HG02852 (cell line): Measurements from ENCODE around the gene SUPT7L.

Source experiments
- ATAC-seq: cut with Tn5 transposase; IDR thresholded peaks from one replicate; pipeline ENCODE4 v1.9.1; 2021; ENCODE audit warnings: mild to moderate bottlenecking, moderate library complexity; ENCODE audit not compliant: unreplicated experiment

SUPT7L gene

DNA sequence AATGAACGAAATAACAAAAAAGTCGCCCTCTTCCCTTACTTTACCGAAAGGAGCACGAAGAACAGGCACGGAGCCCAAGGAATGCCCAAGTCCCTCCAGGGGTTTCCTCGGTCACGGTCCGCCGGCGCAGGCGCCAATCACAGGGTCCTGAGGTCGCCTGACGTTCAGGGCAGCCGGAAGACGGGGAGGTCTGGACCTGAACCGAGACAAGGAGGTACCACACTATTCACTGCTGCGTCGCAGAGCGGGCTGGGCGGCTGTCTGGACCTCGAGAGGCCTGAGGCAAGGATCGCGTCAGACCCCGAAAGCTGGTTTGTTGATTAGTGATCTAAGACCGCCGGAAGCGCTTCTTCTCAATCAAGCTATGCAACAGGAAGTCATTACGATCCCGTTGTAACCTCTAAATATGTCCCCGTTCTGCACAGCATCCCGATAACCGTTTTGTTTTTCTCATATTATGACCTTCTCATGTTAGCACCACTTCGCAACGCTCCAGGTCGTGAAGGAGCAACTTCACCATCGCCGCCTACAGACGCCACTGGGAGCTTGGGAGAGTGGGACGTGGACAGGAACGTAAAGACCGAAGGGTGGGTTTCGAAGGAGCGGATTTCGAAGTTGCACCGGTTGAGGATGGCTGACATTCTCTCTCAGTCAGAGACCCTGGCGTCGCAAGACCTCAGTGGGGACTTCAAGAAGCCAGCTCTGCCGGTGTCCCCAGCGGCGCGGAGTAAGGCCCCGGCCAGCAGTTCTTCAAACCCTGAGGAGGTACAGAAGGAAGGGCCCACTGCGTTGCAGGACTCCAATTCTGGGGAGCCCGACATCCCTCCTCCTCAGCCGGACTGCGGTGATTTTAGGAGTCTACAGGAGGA is at the start of gene SUPT7L, which contains the start of gene SLC4A1AP:
Gene SUPT7L, minus strand, starts transcription at position 330 of the 869 bp plus-strand sequence. CDS start 1,422 bp downstream, outside the sequence.
Gene SLC4A1AP, plus strand, starts transcription at position 605 of the 869 bp plus-strand sequence. Its CDS starts 26 bp downstream, at position 631.
- ATAC-seq, result peak; percentile 64

DNA sequence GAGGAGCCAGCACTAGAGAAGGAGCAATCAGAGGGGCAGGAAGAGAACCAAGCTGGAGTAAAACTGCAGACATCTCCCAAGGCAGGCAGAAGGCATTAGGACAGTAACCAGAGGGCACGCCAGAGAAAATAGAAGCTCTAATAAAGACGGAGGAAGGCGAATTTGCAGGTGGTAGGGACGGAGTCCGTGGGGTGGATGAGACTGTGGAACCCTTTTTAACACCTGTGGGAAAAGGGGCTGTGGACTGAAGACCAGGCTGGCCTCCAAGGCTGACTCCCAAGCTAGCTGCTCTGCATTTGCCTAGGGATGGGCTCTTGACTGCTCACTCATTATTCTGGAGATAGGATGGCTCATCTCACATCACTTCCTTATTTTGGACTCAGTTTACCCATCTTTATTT is 49.8 kb upstream of the SUPT7L start:
- ATAC-seq, result no peak

GRCh38 chr2:27712522-27712921 is 49.1 kb upstream of the SUPT7L start:
- ATAC-seq, result no peak

- no peak for ATAC-seq
Measured at GRCh38 chr2:27711804-27712203, 48.4 kb upstream of the SUPT7L start.

DNA sequence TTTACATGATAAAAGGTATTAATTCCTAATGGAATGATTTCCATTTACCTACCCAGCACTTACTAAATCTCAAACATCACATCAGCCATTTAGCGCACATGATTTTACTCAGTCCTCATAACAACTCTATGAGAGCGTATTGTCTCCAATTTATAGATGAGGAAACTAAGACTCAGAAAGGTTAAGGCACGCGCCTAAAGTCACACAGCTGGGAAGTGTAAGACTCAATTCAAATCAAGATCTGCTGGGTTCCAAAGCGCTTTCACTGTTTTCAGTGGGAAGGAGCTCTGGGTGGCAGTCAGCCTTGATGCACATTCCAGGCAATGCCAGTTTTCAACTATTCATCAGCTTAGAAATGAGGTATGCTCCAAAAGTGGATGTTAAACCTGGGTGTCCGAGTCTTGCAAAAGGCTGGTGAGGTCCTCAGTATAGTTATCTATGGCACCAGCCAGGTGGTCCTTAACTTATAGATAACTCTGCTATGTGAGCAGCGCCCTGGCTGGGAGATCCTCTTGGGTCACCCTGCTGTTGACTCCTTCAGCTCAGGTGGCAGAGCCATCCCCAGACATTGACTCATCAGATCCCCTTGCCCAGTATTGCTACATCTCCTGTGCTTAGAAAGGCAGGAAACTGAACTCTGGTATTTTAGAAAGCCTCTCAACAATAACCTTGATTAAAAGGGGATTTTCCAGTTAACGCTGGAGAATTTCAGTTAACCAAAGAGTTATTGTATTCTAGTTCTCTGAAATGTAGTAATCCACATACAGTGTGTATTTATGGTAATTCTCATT is 47.4 kb upstream of the SUPT7L start:
- no peak for ATAC-seq

DNA sequence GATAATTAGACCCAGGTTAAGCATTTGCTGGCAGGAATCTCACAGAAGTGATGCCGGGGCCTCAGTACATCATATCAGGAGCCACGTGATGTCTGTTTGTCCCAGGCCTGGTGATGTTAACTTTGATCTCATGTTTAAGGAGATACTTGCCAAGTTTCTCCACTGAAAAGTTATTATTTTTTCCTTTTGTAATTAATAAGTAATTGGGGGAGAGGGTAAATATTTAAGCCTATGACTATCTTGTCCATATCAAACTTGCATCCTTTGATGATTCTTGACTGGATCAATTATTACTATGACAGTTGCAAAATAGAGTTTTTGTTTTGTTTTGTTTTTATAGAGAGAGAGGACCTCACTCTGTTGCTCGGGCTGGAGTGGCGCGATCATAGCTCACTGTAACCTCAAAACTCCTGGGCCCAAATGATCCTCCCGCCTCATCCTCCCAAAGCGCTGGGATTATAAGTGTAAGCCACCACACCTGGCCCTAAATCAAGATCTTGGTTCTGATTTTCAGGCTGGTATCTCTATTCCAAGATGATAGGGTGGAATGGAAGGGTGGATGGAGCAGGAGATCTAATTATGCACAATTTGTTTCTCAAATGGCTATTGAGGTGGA is 46.7 kb upstream of the SUPT7L start:
- no peak for ATAC-seq

GRCh38 chr2:27709326-27709725 is 45.9 kb upstream of the SUPT7L start:
- no peak for ATAC-seq

DNA sequence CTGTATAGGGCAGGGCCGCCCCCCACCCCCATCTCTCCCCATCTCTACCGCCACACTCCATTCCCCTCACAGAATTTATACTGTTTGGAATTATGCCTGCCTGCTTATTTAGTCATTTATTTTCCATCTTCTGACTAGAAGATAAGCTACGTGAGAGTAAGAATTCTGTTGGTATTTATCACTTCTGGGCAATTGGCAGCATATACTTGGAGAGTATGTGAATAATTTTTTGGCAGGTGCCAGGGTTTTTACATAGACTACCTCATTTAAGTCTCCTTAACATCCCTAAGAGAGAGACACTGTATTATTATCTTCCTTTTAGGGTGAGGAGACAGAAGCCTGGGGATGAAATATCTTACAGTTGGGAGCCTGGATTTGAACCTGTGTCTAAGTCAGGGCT is 45.3 kb upstream of the SUPT7L start:
- no peak for ATAC-seq

DNA sequence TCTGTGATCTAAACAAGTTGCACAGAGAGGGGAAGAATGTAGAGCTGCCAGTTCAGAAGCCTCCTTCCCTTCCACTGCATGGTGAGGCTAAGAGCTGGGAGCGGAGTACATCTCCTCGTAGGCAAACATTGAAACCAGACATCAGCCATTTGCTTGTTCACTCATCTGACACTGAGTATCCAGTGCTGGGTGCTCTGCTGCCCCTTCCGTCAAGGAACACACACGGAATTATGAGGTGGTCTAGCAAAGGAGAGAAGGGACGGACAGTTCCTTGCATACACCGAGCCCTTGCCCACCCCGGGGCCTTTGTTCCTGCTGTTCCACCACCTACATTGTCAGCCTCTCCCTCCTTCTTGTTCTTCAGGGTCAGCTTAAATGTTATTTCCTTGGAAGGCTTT is 44.8 kb upstream of the SUPT7L start:
- ATAC-seq, result no peak

DNA sequence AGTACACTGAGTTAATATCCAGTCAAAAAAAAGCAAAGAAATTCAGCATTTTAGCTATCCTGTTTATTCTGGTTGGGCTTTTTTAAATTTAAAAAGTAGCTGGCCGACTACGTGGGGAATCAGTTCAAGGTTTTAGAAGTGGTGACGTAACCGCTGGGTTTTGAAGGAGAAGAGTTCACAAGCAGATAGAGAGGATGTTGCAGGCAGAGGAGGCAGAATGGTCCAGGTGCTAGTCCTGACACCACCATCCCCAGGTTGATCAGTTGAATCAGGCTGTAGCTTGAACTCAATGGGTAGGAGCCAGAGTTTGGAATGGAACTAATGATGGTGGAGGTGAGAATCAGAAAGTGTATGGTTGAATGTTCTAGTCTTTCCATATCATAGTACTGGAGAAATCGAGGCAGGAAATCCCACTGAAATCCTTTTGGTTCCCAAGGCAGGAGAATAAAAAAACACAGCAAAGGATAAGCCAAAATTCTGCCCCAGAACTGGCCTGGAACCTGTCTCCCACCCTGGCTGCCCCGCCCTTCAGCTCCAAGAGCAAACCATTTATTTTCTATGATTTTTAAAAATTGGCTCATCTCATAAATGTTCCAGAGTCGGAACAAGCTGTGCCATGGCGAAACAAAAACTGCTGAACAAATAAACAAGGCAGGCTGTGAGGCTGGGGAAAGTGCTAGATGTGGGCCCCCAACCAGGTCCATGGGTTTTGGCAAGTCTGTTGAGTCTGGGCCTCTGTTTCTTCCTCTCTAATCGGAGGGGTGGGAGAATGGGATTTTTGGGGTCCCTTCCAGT is 44.2 kb upstream of the SUPT7L start:
- ATAC-seq, result no peak

GRCh38 chr2:27705851-27706622 is 42.6 kb upstream of the SUPT7L start:
- ATAC-seq, result no peak

DNA sequence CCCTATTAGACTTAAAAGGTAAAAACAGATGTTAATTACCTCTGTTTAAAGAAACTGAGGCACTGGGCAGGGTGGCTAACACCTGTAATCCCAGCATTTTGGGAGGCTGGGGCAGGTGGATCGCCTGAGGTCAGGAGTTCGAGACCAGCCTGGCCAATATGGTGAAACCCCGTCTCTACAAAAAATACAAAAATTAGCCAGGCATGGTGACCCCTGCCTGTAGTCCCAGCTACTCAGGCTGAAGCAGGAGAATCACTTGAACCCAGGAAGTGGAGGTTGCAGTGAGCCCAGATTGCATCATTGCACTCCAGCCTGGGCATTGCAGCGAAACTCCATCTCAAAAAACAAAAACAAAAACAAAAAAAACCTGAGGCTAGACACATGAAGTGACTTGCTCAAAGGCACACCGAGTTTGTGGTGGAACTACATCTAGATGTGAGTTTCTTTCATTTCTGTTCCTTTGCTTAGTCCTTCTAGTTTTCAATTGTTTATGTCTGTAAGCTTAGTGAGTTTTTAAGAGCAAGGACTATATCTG is 41.0 kb upstream of the SUPT7L start:
- ATAC-seq, result no peak

- ATAC-seq, result no peak
Measured at GRCh38 chr2:27703638-27704341, 40.4 kb upstream of the SUPT7L start.

DNA sequence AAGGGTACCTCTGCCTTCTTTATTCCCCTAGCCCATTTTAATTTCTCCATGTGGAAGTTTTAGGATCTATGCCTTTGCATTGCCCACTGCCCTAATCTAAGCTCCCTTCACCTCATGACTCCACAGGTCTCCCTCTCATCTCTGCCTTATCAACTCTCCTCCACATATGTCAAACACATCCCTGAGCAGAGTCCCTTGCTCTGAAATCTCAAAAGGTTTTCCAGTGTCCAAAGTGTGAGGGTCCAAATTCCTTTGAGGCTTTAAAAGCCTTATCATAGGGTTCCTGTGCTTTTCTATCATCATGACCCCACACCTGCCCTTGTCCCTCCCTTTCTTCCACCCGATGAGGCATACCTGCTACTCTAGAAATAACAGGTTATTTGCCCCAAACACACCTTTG is 38.9 kb upstream of the SUPT7L start:
- no peak for ATAC-seq

GRCh38 chr2:27701676-27702075 is 38.3 kb upstream of the SUPT7L start:
- ATAC-seq, result no peak

DNA sequence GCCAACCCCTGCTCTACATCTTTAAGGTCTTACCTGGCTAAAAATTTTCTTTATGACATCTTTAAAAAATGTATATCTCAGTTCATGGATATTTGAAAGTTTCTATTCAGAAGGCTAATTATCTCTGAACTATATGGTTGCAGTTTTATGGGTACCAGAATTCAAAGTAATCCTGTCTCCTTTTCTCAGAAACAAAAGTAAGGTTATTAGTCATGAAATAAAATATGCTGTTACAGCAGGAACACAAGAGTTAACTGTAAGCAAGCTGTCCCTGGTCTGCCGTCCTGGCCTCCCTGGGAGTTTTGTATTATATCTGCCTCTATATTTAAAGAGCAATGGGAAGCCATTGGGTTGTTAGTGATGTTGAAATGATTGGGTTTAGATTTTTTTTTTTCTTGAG is 34.2 kb upstream of the SUPT7L start:
- ATAC-seq, result no peak

- ATAC-seq, result no peak
Measured at GRCh38 chr2:27690052-27690451, 26.6 kb upstream of the SUPT7L start.

GRCh38 chr2:27689424-27689823 is 26.0 kb upstream of the SUPT7L start:
- ATAC-seq, result no peak

DNA sequence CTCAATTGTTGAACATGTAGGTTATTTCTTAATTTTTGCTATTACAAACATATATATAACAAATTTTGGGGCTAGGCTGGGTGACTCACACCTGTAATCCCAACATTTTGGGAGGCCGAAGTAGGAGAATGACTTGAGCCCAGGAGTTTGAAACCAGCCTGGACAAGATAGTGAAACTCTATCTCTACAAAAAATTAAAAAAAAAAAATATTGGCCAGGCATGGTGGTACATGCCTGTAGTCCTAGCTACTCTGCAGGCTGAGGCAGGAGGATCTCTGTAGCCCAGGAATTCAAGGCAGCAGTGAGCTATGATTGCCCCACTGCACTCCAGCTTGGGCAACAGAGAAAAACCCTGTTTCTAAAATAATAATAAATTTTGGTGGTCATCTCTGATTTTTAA is 23.8 kb upstream of the SUPT7L start:
- no peak for ATAC-seq
